ENCODE results near the gene B3GALNT2.

GRCh38 chr1:235403593-235403992 is 100.7 kb downstream of the B3GALNT2 start:
- TF ChIP-seq POLR2A (IDR thresholded peaks at IDR 0.05): no peak
- TF ChIP-seq, protein P1, sequence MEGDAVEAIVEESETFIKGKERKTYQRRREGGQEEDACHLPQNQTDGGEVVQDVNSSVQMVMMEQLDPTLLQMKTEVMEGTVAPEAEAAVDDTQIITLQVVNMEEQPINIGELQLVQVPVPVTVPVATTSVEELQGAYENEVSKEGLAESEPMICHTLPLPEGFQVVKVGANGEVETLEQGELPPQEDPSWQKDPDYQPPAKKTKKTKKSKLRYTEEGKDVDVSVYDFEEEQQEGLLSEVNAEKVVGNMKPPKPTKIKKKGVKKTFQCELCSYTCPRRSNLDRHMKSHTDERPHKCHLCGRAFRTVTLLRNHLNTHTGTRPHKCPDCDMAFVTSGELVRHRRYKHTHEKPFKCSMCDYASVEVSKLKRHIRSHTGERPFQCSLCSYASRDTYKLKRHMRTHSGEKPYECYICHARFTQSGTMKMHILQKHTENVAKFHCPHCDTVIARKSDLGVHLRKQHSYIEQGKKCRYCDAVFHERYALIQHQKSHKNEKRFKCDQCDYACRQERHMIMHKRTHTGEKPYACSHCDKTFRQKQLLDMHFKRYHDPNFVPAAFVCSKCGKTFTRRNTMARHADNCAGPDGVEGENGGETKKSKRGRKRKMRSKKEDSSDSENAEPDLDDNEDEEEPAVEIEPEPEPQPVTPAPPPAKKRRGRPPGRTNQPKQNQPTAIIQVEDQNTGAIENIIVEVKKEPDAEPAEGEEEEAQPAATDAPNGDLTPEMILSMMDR (IDR thresholded peaks at IDR 0.05): no peak
